ENCODE results near the gene NASP.
"Not testable (repeated sequence)": the region's sequence is repeated elsewhere in the genome, so short reads cannot be mapped to it uniquely, and the experiment has no call there.

The NASP gene

DNA sequence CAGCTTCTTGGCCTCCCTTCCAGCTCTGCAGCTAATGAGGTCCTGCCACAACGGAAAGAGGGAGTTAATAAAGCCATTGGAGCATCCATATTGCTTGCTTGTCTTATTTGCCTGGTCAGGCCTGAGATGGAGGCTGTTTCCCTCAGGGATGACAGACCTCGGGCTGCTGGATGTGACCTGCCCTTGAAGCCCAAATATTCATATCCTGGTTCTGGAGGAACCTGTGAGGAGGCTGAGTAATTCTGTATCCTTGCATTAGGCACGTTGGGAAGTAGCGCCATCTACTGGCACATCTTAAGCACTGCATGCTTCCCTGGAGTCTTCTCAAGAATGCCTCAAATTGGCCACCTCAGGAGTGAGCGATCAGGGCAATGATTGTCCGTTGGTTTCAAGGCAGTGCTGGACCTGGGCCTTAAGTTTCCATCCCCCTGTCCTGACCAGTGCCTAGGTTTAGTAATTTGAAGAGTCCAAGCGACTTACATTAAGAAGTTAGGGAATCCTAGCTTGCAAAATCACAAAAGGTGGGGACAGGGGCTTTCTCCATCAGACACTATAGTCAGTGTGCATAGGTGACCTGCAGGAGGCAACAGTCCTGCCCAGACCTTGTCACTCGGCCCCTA lies 13.8 kb upstream of the NASP start:
- peak; percentile 64 for DNase-seq (ENCODE audit: low read depth)

- DNase-seq (ENCODE audit: low read depth): no peak
Measured at GRCh38 chr1:45570631-45571030, 13.2 kb upstream of the NASP start.

- no peak for DNase-seq (ENCODE audit: low read depth)
Measured at GRCh38 chr1:45573231-45573804, 10.5 kb upstream of the NASP start.

DNA sequence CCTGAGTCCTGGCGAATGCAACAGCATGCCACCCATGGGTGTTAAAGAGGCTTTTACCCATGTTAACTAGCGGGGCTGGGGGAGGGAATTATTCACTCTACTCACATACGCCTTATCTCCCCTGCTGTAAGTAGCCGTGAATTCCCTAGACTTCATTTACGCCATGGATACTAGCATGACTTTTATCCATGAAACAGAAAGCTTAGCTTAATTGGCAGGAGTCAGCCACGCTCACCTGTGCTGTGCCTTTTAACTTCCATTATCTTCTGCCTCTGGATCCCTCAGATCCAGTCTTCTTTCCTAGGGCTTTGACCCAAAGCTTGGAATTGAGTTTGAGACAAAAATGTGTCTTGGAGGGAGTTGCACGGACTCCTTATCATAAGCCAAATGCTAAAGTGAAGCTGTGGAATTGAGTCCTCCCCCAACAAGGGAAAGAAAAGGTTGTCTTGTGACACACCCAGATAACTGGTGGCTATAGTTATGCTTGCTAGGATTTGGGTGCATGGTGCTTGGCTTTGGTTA lies 9.7 kb upstream of the NASP start:
- no peak for DNase-seq (ENCODE audit: low read depth)

DNA sequence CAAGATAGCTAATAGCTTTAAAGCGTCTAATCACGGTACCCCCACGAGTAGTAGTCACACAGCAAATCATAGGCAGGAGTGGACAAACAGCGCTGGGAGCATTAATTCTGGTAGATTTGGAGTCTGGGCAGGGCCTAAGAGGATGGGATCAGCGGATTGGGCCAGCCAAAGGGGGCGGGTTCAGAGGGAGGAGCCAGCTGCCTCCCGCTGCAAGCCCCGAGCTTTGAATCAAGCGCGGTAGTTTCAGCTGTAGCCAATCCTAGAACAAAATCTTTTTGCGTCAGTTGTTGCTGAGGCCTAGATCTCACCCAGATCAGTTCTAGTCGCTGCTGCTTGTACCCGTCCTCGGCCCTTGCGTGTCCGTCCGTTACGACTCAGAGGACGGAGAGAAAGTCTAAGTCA lies 576 bp upstream of the NASP start:
- DNase-seq (ENCODE audit: low read depth): peak; percentile 91

DNA sequence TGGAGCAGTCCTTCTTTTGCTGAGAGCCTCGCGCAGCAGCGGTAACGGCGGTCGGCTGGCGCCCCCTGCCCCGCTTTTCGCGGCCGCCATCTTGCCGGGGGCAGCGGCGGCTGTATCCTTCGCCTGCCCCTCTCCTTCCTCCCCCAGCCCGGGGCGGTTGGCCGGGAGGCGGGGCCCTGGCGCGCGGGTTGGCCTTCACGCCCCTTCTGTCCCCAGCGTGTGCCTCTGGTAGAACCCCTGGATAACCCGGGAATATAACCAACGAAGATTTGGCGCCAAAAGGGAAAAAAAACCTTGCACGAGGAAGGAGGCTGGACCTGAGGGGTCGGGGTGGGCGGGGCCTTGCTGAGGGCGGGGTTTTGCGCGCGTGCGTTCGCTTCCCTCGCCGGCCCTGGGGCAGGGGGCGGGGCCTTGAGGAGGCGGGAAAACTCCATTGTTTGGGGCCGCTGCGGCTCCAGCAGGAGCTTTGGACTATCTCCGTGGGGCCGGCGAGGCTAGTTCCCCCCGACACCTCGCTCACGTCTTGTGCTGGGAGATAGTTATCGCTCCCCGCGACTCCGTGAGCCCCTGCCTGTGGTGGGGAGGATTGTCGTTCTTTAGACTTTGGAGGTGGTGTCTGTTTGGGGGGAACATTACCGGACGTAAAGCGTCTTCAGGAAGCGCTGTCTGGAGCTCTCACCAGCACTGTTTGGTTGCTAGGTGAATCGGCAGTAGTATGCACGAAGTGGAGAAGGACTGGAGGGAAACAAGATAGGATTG lies 689 bp downstream of the NASP start:
- peak; percentile 80 for DNase-seq (ENCODE audit: low read depth)

- DNase-seq (ENCODE audit: low read depth): no peak
Measured at GRCh38 chr1:45585110-45585426, 1.2 kb downstream of the NASP start.

DNA sequence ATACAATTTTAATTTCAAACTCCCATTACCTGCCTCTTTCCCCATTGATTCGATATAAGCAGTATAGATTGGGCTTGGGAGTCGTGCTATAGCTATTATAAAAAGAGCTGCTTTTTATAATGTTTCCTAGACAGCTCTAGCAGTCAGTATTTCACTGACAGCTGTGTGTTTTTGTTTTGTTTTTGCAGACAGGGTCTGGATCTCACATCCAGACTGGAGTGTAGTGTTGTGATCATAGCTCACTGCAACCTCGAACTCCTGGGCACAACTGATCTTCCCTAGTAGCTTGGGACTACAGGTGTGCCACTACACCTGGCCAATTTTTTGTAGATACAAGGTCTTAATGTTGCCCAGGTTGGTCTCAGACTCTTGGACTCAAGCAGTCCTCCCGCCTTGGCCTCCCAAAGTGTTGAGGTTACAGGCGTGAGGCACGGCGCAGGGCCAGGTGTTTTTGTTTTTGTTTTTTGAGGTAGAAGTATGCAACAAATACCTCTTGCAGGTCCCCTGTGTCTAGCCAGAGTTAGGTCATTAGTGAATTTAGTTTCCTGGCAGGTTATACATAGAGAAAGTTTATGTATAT lies 1.7 kb downstream of the NASP start:
- DNase-seq (ENCODE audit: low read depth): no peak

DNA sequence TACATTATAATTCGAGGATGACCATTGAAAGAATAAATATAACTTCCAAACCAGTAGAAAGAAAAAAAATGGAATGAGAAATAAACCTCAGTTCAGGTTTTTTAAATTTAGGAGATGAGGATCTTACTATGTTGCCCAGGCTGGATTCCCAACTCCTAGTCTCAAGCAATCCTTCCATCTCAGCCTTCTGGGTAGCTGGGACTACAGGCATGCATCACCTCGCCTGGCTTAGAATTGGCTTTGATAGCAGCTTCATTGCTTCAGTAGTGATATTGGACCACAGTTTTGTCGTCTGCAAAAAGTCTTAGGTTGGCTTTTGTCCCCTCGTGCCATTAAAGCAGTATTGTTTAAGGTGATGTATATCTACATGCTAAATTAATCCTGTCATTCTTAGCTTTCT lies 2.9 kb downstream of the NASP start:
- DNase-seq (ENCODE audit: low read depth): no peak

DNA sequence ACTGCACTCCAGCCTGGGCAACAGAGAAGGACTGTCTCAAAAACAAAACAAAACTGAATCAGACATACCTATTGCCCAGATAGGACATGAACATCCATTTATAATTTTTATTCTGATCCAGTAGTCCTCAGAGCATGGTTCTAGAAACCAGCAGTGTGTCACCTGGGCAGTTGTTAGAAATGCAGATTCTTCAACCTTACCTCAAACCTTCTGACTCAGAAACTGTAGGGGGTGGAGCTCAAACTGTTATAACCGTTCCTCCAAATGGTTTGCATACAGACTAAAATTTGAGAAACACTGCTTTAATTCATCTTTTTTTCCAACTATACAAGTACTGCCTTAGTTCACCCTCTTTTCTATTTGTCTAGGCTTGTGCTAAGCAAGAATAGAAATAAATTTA lies 6.0 kb downstream of the NASP start:
- no peak for DNase-seq (ENCODE audit: low read depth)

DNA sequence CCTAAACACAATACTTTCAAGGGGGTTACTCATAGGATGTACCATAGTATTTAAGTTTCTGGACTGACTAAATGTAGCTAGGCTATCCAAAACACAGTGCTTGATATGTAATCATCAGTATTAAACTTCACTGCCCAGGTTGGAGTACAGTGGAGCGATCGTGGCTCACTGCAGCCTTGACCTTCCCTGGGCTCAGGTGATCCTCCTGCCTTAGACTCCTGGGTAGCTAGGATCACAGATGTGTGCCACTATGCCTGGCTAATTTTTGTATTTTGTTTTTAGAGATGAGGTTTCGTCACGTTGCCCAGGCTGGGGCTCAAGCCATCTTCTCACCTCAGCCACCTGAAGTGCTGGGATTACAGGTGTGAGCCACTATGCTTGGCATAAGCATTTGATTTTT lies 10.6 kb downstream of the NASP start:
- no peak for DNase-seq (ENCODE audit: low read depth)

DNA sequence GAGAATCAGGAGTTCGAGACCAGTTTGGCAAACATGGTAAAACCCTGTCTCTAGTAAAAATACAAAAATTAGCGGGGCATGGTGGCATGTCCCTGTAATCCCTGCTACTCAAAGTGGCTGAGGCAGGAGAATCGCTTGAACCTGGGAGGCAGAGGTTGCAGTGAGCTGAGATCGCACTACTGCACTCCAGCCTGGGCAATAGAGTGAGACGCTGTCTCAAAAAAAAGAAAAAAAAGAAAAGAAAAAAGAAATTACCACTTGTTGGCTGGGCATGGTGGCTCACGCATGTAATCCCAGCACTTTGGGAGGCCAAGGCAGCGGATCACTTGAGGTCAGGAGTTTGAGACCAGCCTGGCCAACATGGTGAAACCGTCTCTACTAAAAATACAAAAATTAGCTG lies 12.9 kb downstream of the NASP start:
- DNase-seq (ENCODE audit: low read depth): not testable (repeated sequence)

GRCh38 chr1:45604239-45604638 lies 20.4 kb downstream of the NASP start:
- no peak for DNase-seq (ENCODE audit: low read depth)

GRCh38 chr1:45607404-45608074 lies 23.7 kb downstream of the NASP start:
- DNase-seq (ENCODE audit: low read depth): no peak

DNA sequence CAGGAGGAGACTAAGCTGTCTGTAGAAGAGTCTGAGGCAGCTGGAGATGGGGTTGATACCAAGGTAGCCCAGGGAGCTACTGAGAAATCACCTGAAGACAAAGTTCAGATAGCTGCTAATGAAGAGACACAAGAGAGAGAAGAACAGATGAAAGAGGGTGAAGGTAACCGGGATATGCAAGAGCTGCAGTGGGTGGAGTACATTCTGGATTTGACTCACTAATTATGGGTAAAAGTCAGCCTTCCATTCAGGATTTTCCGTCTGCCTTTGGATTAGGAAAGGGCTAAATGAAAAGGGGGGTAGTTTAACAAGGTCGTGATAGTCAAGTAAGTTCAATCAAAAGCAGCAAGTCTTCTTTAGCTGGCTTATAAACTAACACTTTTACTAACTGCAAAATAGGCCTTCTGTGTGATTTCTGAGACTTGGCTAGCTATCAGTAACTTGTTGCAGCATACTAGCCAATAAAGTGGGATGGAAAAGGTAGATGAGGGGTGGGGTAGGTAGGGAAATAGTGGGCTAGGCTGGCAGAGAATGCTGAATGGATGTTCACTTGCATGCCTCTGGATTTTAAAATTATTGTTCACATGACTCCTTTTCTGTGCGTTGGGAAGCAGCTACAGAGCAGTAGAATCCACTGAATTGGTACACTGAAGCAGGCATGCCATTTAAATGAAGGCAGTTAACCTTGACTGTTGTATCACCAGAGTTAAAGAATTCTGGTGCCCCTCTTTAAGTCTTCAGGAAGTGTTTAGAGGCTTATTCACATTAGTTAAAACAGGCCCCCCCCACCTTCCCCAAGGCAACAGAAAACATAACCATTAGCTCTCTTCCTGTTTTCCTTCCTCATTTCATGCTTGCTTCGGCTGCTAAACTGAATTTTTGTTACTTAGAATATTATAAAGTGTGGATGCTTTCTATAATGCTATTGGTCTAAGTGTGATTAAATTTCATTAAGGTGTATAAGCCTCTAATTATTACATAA lies 24.6 kb downstream of the NASP start:
- DNase-seq (ENCODE audit: low read depth): no peak

DNA sequence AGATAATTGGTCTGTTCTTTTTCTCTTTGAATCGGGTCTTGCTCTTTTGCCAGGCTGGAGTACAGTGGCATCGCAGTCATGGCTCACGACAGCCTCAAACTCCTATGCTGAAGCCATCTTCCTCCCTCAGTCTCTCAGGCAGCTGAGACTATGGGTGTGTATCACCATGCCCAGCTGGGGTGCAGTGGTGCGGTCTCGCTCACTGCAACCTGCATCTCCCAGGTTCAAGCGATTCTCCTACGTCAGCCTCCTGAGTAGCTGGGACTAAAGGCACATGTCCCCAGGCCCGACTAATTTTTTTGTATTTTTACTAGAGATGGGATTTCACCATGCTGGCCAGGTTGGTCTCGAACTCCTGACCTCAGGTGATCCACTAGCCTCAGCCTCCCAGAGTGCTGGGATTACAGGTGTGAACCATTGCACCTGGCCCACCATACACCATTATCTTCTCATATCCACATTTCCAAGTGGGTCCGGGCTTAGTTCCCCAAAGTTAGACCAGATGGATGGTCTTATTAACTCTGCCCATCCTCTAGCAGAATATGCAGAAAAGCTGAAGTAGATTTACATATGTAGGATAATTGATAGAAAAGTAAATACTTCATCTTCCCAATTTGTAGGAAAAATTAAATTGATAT lies 26.9 kb downstream of the NASP start:
- DNase-seq (ENCODE audit: low read depth): no peak

- DNase-seq (ENCODE audit: low read depth): no peak
Measured at GRCh38 chr1:45612941-45613579, 29.2 kb downstream of the NASP start.

DNA sequence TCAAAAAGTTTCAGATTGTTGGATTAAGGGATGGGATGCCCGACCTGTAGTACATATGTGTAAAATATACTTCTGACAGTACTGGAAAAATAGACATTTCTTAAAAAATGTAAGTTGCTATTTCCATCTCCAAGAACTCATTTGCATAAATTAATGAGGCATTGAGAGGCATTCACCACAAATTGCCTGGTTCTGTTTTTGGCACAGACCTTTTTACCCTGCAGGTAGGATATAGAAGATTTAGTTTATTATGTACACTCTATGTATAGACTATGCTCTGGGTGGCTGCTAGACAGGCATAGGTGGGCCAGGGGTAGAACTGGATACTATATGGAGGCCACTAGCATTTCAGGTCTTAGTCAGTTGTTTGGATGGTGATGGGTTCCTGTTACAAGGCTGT lies 32.0 kb downstream of the NASP start:
- no peak for DNase-seq (ENCODE audit: low read depth)

DNA sequence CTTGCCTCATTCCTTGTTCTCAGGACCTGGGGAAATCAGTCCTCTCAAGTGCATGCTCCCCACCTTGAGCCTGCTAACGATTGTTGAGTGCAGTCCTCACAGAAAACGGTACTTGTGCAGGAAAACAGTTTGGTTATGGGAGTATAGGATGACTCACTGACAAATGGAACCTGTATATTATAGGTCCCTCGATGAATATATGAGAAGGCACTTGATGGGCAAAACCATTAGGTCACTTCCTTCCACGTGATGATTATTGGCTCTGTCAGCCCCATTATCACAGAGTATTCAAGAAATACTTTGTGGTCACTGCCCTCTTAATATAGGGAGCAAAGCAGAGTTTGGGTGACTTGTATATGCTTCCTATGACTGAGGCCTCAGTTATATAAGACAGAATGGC lies 33.8 kb downstream of the NASP start:
- DNase-seq (ENCODE audit: low read depth): no peak

DNA sequence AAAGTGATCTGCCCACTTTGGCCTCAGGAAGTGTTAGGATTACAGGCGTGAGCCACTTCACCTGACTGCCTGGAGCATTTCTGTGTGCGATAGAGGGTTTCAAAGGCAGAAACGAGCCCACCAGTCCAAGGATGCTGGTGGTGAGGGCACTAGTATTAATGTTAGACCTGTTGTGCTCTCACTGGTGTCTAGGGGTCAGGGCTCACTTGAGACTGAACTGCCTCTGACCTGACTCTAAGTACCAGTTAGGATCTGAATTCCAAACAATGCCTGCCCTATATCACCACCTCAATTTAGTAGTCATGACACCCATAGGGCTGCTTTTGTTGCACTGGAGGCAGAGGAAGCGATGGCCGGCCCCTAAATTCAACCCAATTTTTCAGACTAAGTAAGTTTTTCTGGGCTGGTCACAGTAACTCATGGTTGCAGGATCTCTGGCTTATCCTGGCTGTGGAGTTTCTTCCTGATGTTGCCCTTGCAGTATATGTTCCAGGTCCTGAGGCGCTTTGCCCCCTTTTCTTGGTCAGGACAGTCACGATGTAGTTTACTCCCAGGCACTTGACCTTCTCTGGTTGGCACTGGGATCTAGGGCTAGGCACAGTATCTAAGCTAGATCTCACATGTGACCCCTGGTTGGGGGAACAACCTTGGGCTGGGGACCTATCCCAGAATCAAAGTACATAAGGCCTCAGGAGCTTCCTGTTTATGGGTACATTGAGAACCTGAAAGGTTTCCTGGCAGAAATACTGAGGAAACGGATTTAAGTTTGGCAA lies 35.5 kb downstream of the NASP start:
- no peak for DNase-seq (ENCODE audit: low read depth)
